Activated CD8-positive, alpha-beta memory T cell treated with anti-CD3 and anti-CD28 coated beads, Interleukin-2, amount 50 U/mL, for 1 hour (primary cell): ENCODE data around the gene GGT7.
"Not testable (repeated sequence)": the region's sequence is repeated elsewhere in the genome, so short reads cannot be mapped to it uniquely, and the experiment has no call there.

ENCODE experiments used
- DNase-seq: peaks from one replicate; pipeline ENCODE4 v3.0.0-alpha.2; 2020; ENCODE audit errors: extremely low read depth

The GGT7 gene, protein sequence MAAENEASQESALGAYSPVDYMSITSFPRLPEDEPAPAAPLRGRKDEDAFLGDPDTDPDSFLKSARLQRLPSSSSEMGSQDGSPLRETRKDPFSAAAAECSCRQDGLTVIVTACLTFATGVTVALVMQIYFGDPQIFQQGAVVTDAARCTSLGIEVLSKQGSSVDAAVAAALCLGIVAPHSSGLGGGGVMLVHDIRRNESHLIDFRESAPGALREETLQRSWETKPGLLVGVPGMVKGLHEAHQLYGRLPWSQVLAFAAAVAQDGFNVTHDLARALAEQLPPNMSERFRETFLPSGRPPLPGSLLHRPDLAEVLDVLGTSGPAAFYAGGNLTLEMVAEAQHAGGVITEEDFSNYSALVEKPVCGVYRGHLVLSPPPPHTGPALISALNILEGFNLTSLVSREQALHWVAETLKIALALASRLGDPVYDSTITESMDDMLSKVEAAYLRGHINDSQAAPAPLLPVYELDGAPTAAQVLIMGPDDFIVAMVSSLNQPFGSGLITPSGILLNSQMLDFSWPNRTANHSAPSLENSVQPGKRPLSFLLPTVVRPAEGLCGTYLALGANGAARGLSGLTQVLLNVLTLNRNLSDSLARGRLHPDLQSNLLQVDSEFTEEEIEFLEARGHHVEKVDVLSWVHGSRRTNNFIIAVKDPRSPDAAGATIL

DNA sequence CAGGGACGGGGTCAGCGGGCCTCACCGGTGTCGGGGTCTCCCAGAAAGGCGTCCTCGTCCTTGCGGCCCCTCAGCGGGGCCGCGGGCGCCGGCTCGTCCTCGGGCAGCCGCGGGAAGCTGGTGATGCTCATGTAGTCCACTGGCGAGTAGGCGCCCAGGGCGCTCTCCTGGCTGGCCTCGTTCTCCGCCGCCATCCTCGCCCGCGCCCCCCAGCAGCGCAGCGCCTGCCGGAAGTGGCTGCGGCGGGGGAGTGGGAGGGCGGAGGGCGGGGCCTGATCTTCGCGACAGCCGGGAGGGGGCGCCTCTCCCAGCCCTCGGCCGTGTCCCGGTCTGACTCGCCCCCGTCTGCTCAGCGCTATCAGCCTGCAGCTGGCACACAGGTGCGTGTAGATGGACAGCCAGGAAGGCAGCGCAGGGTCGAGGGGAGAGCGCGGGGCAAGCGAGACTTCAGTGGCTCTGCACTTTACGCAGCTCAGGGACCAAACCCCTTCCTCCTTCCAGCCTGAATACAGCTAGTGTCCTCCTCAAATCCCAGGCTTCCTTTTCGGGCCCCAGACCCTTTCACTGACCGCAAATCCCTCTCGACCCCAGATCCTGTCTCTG lies at the start of gene GGT7:
Gene GGT7, minus strand, starts transcription at position 235 of the 603 bp plus-strand sequence. Its CDS starts 41 bp downstream, at position 194.
- peak; percentile 57 for DNase-seq

DNA sequence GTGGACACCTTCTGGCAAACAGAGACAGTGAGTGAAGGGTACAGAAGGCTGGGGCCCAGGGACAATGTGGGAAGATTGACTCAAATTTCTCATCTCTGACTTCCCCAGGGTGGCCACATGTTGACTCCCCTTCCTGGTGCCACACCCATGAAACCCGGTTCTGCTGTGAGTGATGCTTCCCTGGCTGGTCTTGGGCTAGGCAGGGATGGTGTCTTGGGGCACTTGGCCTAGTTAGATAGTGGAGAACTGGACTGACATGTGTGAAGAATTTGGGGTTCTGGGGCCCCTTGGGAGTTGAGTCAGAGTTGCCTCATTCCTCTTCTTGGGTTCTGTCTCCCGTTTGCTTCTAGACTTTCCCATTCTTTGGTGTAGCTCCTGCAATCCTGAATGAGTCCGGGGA lies 48.8 kb upstream of the GGT7 start:
- no peak for DNase-seq

DNA sequence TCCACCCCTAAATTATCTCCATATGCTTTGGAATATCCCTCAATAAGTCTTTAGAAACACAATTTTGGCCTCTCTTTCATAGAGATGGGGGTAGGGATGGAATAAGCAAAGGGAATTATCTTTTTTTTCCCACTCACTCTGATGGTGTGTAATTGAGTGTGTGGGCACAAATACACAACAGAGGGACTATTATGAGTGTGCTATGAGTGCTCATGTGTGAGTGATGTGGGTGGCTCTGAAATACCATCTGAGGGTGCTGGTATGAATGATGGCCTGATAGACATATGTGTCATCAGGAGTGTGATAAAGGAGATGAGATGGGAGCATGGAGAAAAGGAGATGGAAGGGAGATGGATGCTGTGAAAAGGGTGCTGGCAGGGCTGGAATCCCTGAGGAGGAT lies 47.4 kb upstream of the GGT7 start:
- no peak for DNase-seq

DNA sequence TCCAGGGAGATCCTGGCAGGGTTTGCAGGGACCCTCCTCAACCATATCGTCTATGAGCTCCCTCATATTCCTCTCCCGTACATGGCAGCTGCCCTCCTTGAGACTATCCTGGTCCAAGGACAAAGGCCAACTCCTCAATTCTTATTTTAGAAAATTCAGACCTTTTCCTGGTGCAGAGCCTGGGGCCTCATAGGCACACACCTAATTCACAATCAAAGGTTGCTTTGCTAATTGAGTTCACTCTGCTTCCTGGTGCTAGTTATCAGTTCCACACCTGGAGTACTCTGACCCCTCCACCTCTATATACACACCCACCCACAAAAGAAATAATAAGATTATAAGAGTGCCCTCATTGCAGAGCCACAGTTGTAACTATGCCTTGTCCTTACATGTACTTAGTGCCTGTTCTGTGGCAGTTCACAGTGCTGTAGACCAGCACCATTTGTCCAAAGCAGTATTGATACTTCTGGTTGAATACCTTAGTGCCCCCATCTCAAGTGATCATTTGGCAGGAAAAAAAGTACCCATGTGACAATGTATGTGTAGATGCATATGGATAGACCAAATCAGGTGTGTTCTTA lies 44.2 kb upstream of the GGT7 start:
- no peak for DNase-seq

DNA sequence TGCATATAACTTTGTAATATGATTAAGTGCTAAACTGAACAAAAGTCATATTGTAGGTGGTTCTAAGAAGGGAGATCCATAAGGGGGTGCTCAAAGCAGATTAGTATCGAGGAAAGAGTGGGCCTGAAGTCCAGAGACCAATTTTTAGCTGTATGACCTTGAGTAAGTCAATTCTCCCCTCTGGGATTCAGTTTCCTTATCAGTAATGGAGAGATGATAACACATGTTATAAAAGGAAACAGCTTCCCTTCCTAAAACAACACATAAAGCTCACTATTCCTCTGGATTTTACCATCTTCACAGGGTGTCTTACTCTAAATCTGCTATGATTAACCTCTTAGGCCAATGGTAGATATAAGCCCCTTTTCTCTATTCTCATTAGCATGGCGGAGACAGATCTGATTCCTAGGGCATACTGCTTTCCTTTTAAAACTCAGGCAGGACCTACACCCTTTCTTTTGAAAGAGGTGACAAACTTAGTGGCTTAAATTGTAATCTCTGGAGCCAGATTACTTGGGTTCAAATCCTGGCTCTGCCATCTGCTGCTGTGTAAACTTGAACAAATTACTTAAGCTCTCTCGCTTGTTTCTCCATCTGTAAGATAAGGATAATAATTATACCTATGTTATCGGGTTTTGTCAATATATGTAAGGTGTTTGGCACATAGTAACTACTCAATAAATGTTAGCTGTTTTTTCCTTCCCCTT lies 43.2 kb upstream of the GGT7 start:
- DNase-seq = no peak

DNA sequence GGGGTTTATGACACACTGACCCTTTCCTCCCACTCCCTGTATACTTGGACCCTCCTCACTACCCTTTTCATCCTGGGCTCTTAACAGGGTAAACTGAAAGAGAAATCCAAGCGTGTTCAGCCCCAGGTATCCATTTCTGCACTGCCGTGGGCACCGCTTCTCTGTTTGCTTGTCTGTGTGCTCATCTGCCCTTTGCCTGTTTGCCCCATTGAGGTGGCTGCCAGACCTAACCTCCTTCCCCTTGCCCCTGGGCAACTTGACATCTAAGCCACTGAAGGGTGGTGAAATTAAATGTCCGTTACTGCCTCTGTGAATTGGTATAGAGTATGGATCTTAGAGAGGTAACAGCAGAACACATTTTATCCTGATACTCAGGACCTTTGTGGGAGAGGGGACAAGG lies 42.5 kb upstream of the GGT7 start:
- no peak for DNase-seq

DNA sequence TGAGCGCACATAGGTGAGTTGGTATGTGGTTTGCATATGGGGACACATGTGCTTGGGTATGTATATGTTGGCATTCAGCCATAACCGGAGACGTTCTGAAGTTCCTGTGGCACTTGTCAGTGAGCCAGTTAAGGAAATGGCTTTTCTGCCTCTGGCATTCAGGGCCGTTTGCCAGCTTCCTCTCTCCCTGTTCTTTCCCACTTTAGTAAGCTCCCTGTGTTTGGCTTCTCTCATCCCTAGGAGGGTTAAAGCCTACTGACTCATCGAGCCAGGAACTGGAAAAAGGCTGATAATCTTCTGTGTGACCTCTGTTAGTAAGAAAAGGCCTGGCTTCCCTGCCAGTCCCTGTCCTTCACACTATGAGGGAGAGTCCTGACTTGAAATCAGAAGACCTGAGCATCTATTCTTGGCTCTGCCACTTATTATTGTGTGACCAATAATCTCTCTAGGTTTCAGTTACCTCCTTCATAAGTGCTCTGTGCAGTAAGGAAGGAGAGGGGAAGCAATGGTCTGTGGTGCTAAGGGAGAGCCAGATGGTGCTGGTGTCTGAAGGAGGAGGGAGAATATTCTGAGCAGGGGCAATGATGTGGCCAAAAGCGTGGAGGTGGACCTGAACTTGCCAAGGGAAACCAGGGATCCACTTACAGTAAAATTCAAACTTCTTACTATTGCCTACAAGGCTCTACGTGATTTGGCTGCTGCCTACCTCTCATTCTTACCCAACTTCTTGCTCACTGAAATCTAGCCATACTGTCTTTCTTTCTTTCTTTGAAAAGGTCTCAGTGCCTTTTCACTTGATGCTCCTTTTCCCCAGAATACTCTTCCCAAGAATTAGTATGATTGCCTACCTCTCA lies 35.2 kb upstream of the GGT7 start:
- no peak for DNase-seq

DNA sequence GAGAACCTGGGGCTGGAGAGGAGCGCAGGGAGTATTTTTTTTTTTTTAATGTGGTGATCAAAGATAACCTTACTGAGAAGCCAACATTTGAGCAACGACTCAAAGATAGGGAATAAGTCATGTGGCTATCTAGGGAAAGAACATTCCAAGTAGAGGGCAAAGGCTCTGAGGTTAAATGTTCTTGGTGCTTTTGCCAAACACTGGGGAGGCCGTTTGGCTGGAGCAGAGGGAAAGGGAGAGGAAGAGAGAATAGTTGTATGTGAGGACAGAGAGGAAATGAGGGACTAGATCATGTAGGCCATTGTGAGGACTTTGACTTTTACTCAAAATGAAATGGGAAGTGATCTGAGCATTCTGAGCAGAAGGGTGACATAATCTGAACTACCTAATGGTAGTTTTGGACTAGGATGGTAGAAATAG lies 31.6 kb upstream of the GGT7 start:
- DNase-seq = no peak

DNA sequence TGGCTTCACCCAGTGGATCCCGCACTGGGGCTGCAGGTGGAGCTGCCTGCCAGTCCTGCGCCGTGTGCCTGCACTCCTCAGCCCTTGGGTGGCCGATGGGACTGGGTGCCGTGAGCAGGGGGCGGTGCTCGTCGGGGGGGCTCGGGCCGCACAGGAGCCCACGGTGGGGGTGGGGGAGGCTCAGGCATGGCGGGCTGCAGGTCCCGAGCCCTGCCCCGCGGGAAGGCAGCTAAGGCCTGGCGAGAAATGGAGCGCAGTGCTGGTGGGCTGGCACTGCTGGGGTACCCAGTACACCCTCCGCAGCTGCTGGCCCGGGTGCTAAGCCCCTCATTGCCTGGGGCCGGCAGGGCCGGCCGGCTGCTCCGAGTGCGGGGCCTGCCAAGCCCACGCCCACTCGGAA lies 26.1 kb upstream of the GGT7 start:
- DNase-seq = not testable (repeated sequence)

DNA sequence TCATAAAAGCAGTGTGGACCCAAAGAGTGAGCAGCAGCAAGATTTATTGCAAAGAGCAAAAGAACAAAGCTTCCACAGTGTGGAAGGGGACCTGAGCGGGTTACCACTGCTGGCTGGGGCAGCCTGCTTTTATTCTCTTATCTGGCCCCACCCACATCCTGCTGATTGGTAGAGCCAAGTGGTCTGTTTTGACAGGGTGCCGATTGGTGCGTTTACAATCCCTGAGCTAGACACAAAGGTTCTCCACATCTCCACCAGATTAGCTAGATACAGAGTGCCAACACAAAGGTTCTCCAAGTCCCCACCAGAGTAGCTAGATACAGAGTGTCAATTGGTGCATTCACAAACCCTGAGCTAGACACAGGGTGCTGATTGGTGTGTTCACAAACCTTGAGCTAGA lies 25.5 kb upstream of the GGT7 start:
- DNase-seq = not testable (repeated sequence)

DNA sequence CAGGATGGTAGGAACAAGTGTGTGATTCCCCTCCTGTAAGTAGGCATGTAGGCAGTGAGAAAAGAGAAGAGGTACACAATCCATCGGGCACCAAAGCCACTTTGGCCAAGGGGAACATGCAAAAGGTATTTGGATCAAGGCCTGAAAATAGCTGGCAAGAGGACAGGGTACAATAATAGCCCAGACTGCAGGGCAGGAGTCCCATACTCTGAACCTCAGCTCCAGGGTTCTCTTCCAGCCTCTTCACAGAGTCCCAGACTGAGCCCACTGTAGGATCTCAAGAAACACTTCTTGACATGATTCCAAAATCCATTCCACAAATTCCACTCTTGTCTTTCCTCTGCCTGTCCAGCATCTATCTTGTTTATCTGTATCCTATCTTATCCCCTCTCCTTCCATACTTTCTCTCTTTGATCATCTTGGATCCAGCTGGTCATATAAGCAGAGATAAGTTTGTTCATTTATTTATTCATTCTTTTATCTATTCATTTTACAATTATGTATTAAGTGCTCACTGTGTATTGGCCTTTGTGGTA lies 23.5 kb upstream of the GGT7 start:
- DNase-seq = no peak

DNA sequence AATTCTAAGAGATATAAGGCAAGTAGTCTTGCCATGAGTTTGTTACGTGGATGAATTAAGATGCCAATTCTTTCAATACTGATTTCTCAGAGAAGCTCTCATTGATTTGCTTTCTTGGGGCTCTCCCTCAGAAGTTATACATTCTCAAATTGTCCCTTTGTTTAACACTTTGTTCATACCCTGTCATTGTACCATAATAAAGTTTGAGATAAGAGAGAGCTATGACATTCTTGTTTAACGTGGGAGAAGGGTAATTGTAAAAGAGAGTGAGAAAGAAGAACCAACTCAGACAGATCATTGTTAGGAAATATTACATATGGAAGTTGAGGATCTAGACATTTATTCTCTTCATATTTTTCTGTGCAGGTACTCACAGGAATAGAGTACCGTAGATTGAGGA lies 22.8 kb upstream of the GGT7 start:
- DNase-seq = no peak

DNA sequence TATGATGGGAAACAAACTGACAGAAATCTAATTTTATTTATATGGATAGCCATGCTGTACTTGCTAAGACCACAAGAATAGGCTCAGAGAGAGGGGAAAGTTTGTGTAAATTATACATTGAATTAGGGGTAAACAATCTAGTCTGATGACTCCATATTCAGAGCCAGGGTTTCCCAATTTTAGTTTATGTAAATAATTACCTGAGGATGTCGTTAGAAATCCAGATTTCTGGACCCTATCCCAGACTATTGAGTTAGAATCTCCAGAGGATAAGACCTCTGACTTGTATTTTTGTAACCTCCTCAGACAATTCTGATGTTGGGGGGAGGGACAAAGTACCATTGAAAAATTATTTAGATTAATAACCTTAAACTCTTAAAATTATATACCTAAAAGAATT lies 22.1 kb upstream of the GGT7 start:
- no peak for DNase-seq

DNA sequence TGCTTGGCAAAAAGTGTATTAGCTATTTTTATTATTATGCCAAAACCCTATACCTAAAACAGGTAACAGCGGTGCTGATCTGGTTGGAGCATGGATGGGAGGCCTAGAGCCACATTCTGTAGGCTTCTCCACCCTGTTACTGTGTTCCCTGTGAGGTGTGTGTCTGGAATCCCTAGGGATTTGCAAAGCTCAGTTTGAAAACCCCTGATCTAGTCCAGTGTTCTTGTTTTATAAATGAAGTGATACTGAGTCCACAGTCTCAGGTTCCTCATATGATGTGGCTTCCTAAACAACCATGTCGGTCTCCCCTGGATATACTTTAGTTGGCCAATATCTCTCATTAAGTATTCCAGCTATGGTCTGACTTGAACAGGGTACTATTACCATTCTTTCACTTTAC lies 20.0 kb upstream of the GGT7 start:
- no peak for DNase-seq

DNA sequence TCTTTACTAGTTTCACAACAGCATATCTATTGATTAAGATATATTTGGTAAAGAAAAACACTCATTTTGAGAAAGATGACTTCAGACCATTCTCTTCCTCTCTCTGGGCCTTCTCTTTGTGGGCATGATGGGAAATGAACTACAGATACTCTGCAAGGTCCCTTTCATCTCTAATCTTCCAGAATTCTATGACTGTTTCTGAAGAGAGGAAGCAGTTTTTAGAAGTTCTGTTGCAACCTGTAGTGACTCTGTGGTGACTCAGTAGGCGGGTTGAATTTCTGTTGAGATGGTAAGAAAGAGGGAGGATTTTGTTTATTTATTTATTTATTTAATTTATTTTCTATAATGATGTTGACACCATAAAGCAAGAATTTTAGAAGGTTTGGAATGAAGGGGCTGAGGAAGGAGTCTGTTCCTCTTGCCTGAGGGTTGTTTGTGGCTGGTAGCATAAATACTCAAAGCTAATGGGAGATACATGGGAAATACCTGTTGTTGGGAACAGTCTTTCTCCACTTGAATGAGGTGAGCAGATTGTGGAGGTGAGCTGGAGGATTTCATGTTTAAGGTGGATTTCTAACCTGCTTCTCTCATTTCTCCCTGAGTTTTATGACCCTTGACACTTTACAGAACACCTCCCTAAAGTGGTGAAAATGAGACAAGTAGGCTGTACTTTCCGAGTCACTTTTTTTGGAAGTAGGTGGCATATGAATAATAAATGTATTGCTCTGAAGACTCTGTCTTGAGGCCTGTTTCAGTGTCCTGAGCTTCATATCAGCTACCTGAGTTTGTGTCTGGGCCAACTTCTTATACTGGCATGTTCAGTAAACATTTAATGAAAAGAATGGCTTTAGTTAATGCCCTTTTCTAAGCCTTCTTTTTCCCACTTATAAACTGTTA lies 18.8 kb upstream of the GGT7 start:
- DNase-seq = no peak

DNA sequence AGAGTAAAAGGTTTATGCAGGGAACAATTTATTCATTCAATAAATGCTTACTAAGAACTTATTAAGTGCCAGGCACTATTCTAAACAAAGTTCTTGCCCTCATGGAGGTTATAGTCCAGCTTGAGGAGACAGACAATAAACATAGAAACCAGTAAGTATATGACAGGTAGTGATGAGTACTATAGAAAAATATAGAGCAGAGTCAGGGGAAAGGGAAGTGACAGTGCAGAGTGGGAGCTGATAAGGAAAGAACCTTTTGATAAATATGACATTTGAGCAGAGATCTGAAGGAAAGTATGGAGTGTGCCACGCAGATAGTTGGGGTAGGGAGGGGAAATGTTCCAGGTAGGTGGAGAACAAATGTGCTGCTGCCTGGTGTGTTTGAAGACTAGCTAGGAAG lies 15.8 kb upstream of the GGT7 start:
- DNase-seq = no peak

DNA sequence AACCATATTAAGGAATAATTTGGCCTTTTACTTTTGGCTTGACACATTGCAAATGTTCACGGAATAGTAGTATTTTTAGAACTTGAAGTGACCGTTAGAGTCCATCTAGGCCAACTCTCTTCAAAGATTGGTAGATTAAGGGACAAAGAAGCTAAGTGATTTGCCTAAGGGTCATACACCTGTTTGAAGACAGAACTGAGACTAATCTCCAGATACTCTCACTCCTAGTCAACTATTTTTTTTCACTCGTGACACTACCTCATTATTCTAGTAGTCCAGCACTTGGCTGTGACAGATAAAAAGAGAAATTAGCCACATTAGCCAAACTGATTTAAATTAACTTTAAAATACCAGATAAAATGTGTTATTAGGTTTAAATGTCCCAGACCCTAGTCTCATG lies 14.4 kb upstream of the GGT7 start:
- no peak for DNase-seq

DNA sequence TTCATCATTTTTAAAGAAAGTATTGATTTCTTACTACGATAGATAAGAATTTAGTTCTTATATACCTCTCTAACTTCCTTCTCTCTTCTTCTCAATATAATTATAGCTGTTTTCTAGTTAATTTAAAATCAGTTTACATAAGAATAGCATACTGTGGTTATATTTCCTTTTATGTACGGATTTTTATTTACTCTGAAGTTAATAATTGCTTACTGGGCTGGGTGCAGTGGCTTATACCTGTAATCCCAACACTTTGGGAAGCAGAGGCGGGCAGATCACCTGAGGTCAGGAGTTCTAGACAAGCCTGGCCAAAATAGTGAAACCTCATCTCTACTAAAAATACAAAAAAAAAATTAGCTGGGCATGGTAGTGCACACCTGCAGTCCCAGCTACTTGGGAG lies 13.5 kb upstream of the GGT7 start:
- no peak for DNase-seq

DNA sequence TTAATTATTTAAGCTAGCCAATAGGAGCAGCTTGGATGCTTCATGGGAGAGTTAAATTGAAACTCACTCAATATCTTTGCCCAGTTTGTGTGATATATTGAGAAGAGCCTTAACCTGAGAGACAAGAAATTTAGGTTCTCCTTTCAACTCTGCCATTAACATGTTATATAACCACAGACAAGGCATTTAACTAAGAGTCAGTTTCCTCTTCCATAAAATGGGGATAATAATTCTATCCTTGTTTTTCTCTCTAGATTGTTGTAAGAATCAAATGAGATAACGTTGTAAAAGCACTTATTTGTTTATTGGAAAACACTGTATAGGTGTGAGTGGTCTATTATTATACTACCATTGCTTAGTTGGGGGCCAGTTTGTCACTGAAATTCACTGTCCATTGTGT lies 11.6 kb upstream of the GGT7 start:
- no peak for DNase-seq

DNA sequence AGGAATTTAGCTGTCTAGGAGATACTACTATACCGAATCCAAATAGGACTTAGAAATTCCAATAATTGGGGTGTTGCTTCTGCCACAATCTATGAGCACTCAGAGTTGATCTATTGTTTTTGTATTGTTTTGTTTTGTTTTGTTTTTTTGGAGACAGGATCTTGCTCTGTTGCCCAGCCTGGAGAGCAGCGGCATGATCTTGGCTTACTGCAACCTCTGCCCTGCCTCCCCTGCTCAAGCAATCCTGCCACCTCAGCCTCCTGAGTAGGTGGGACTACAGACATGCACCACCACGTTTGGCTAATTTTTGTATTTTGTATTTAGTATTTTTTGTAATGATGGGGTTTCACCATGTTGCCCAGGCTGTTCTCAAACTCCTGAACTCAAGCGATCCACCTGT lies 11.2 kb upstream of the GGT7 start:
- DNase-seq = no peak
